Left colon (tissue), 2 donors: Measurements from ENCODE around the gene MCTP2. TPM values are rescaled to one million over a fixed set of nuclear protein-coding genes. Genes with fewer than 3 reads are reported as not detected.
"Not testable (repeated sequence)": the region's sequence is repeated elsewhere in the genome, so short reads cannot be mapped to it uniquely, and the experiment has no call there.

Experiments used
- ATAC-seq: fragments of 200-7000 bp; cut with Tn5 transposase; one replicate; pipeline ENCODE4 v1.9.1; 2020; ENCODE audit warnings: mild to moderate bottlenecking, moderate library complexity
- DNase-seq, 2 donors: peaks; one replicate each; pipeline ENCODE4 v3.0.0-alpha.2; 2020
- intact Hi-C, 2 donors: fragments of 100-400 bp; cut with DNase I in 1 of 2; cut with micrococcal nuclease in 1 of 2; formaldehyde crosslinking; loops; one replicate each; pipeline versions ENCODE4 v1.11.2 to v1.14.0; 2022; cut with DNase I, micrococcal nuclease
- total RNA-seq, 2 donors: library from RNA; stranded (reverse); fragmentation: NEBNext Ultra II Directional; extraction: Animal tissue kit (Norgen Biotek cat#: 25700); gene quantifications; one replicate each; pipeline ENCODE4 v1.2.1, GENCODE V29; 2021
- donor health status: DM: no; HTN: no; CAD: no.
- donor health status: DM: yes; HTN: yes; CAD: no.

MCTP2 gene
- total RNA-seq, 2 donors from 2014 or later, result 64.8 to 103 TPM

DNA sequence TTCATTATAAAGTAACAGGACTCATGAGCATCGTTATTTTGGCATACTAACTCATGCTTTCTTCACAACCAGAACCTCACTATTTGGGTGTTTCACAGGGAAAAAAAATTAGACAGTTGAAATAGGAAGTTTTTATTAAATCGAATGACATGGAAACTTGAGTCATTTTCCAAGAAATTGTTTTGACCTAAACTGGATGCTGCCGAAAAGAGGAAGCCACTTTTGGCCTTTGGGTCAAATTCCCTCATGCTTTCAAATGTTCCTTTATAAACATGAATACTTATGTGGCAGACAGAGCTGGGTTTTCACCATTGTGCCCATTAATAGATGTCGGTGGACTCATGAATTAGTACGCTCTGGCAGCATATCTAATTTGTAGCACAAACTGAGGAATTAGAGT is 224.9 kb downstream of the MCTP2 start:
- no peak for ATAC-seq
- intact Hi-C loops, result no loop called here
- DNase-seq, result no peak

DNA sequence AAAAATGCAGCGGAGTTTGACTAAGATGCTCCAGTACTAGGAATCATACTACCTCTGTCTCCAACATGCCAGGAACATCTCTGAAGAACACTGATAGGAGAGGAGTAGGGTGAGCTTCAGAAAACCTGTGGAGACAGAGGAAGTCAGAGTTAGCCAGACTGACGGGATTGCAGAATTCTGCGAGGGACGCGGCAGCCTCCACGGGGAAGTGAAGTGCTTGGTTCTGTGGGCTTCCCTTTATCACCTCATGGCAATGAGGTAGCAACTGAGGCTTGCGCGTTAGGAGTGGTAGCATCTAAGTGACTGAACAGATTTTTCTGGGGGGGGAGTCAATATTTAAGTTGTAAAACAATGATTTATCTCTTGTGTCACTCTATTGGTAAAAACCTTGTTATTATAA is 226.3 kb downstream of the MCTP2 start:
- intact Hi-C loops, result no loop called here
- DNase-seq, result no peak

DNA sequence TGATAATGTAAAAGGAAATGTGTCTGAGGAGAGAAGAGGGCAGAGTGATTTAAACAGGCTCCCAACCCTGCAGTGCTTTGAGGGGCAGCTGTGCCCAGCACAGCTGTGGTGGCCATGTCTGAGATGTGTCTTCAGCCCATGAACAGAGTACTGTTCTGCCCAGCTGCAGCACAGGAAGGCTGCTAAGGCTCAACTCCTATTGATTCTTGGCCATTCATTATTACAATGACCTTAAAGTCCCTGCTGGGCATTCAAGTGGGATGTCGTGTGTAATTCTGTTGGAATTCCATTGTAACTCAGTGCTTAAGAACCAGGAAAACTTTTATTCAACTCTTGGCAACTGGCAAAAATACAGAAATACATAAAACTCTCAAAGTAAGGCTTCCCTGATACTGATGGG is 229.3 kb downstream of the MCTP2 start:
- DNase-seq (no peak), ATAC-seq (no peak)

More for the DNA sequence above, 226.3 kb downstream of the MCTP2 start:
- ATAC-seq, result no peak

GRCh38 chr15:94467034-94467433 is 235.7 kb downstream of the MCTP2 start:
- DNase-seq (no peak), ATAC-seq (no peak)
- intact Hi-C loops, result no loop called here

More for the DNA sequence above, 229.3 kb downstream of the MCTP2 start:
- intact Hi-C loops, result no loop called here

DNA sequence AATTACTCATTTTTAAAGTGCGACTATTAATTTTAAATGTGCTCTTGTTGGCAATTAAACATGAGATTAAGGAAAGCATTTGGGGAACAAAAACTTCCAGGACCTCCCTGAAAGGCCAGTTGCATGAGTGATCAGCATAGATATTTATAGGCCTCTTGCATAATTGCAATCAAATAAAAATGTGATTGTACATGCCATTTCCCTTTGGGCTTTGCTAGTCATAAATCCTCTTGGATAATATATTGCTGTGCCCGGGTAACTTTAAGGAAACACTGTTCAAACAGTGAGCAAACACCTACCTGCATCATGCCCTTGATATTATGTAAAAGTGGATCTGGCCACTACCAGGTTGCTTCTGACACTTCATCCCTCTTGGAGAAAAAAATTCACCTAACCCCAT is 239.1 kb downstream of the MCTP2 start:
- DNase-seq (no peak), ATAC-seq (peak; percentile 81)
- intact Hi-C loops, result no loop called here

GRCh38 chr15:94476686-94477085 is 245.3 kb downstream of the MCTP2 start:
- no peak for DNase-seq
- ATAC-seq, result no peak
- intact Hi-C loops, result no loop called here

DNA sequence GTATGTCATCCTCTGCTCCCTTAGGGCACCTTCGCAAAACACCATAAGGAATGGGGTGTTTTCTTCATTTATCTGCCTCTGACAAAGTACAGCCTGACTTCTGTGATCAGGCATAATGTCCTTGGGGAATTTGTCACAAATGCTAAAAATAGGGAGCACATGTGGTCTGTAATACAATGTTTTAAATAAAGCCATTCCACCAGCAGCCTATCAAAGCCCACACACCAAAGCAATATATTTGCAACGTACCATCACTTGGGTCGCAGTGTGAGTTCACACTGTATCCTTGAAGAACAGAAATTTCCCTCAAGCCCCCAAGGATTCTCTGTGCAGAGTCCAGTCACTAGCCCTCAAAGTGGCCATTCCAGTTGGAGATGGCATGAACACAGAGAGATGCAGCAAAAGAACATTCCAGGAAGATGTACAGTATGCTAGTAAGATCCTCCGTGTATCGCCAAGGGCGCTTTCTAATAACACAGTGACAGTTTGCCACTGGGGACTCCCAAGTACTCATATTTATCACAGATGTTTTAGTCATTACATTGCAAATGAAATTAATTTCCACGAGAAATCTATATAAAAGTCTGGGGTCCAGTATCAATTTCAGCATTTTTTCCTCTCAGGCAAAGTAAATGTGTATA is 246.7 kb downstream of the MCTP2 start:
- no peak for ATAC-seq
- intact Hi-C loops, result no loop called here
- no peak for DNase-seq

- intact Hi-C loops, result no loop called here
Measured at GRCh38 chr15:94478763-94479162, 247.4 kb downstream of the MCTP2 start.

DNA sequence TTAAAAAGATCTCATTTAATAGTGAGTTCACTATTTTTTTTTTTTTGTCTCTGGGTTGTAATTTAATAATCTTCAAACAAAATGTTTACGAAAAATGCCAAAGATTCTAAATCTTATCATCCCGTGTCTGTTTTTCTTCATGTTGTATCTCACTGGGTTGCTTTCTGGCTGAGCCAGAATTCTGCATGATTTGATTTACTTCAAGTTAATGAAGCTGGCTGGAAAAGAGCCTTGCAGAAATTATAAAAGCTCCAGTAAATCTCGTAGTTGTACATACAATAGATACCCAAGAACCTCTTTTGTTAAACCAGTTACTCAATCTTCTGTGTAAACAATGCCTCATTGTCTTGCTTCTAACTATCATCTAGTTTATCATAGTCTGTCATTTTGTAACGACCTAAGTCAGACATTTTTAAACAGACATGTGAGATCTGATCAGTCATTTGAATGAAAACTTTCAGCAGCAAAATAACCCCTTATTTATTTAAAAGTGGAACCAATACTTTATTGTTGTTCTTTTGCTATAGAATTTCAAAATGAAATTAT is 249.0 kb downstream of the MCTP2 start:
- no peak for DNase-seq
- intact Hi-C loops, result no loop called here
- no peak for ATAC-seq

More at GRCh38 chr15:94478763-94479162, 247.4 kb downstream of the MCTP2 start:
- ATAC-seq (no peak), DNase-seq (no peak)

- DNase-seq (no peak), ATAC-seq (peak; percentile 27)
- intact Hi-C loops, result no loop called here
Measured at GRCh38 chr15:94485148-94485719, 253.9 kb downstream of the MCTP2 start.

- intact Hi-C loops, result no loop called here
- no peak for DNase-seq
- no peak for ATAC-seq
Measured at GRCh38 chr15:94487635-94488034, 256.3 kb downstream of the MCTP2 start.

DNA sequence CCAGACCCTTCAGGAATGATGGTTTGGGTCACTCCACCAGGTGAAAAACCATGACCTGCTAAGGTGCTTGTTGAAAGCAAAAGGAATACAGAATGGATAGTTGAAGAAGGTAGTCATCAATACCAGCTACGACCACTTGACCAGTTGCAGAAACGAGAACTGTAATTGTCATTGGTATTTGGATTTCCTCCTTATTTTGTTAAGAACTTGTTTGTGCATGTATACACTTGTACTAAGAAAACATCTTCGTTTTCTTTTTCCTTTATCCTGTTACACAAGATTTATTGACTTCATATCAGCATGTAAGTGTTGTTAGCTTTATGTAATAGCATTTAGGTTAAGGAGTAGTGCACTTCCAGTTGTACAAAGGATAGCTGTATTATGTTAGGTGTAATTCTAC is 261.8 kb downstream of the MCTP2 start:
- no peak for DNase-seq
- peak; percentile 44 for ATAC-seq
- intact Hi-C loops, result no loop called here

GRCh38 chr15:94493586-94493985 is 262.2 kb downstream of the MCTP2 start:
- ATAC-seq, result peak; percentile 9
- DNase-seq, intact Hi-C loops: not testable (repeated sequence)

DNA sequence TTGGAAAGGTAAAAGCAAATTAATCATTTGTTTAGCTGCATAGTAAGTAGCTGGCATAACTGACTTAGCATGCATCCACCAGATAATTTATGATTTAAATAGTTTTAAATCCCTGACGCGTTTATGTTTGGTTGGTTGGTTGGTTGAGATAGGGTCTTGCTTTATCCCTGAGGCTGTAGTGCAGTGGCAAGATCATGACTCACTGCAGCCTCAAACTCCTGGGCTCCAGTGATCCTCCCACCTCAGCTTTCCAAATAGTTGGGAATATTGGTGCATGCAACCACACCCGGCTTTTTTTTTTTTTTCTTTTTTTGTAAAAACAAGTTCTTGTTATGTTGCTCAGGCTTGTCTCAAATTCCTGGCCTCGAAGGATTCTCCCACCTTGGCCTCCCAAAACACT is 263.4 kb downstream of the MCTP2 start:
- DNase-seq (no peak), ATAC-seq (no peak)
- intact Hi-C loops, result no loop called here

DNA sequence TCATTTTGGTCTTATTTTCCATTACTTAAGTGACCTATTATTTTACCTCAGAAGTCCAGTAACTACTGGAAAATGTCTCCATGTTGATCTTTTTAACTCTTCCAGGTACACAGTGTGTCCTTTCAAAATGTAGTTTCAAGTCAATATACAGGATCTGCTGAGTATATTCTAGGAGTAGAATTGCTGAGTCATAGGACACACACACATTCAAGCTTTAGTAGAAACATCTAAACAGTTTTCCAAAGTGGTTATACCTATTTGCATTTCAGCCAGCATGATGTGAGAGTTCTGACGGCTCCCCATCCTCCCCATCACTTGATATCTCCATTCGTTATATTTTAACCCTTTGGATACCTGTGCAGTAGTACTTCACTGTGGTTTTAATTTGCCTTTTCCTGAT is 271.9 kb downstream of the MCTP2 start:
- no peak for ATAC-seq
- intact Hi-C loops, result no loop called here

GRCh38 chr15:94509259-94509658 is 277.9 kb downstream of the MCTP2 start:
- ATAC-seq (no peak), DNase-seq (no peak)
- intact Hi-C loops, result no loop called here

More for the DNA sequence above, 271.9 kb downstream of the MCTP2 start:
- no peak for DNase-seq

- intact Hi-C loops, result no loop called here
- ATAC-seq, result no peak
Measured at GRCh38 chr15:94522125-94522524, 290.8 kb downstream of the MCTP2 start.

GRCh38 chr15:94523873-94524272 is 292.5 kb downstream of the MCTP2 start:
- intact Hi-C loops, result no loop called here
- no peak for DNase-seq
- no peak for ATAC-seq

More at GRCh38 chr15:94522125-94522524, 290.8 kb downstream of the MCTP2 start:
- no peak for DNase-seq

DNA sequence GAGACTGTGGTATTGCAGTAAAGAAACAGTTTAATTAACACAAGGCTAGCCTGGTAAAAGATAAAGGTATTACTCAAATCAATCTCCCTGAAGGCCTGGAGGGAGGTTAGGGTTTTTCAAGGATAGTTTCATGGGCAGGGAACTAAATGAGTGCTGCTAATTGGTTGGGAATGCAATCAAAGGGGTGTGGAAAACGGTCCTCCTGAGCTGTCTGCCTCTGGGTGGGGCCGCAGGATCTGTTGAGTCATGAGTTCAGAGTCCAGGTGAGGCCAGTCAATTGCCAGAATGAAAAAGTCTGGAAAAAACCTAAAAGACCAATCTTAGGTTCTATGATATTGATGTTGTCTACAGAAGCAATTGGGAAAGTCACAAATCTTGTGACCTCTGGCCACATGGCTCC is 293.2 kb downstream of the MCTP2 start:
- DNase-seq (peak; percentile 40 to 71), ATAC-seq (peak; percentile 98)
- intact Hi-C loops, result no loop called here

DNA sequence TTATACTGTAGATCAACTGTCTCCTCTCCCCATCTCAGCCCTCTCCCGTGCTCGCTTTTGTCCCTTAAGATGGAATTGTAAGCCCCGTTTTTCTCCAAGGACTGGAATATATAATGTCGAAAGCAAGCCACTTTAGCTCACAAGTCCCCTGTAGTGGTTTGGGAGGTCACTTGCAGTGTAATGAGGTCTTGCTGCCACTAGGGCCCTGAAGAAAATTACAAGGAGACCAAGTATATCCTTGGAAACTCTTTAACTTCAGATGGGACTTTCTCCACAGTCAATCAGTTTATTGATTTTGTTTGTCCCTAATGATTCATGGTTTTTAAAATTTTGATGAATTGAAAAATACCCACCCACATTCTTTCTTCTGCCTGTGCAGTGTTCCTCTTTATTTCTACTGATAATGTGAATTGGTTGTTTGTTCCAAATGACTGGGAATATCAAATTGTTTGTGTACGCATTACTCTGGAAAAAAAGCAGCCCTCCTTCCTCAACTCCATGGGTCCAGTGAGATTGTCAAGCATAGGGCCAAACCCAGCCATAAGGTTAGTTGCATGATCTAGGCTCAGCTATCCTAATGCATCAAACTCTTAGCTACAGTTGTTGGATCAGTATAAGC is 294.8 kb downstream of the MCTP2 start:
- DNase-seq, result no peak
- intact Hi-C loops, result no loop called here
- ATAC-seq, result no peak
